Upper lobe of left lung (tissue), 6 donors: ENCODE measurements around the gene KMT2E. TPM values are rescaled to one million over a fixed set of nuclear protein-coding genes. Genes with fewer than 3 reads are reported as not detected.
"Not testable (repeated sequence)": the region's sequence is repeated elsewhere in the genome, so short reads cannot be mapped to it uniquely, and the experiment has no call there.

Experiments used
- ATAC-seq, 2 donors: fragments of 200-7000 bp; cut with Tn5 transposase; one replicate each; pipeline ENCODE4 v1.9.1; 2022; ENCODE audit warnings: mild to moderate bottlenecking in 2 of 2, moderate library complexity in 2 of 2; ENCODE audit not compliant: low FRiP score in 2 of 2
- DNase-seq, 2 donors: peaks; one replicate each; pipeline ENCODE4 v3.0.0-alpha.2; 2019 to 2020
- H3K27ac ChIP-seq, 4 donors: fragments of 200-600 bp; sonication (generic); one replicate each; pipeline ENCODE4 v1.5.1; 2016 to 2019
- H3K27me3 ChIP-seq, 4 donors: fragments of 200-600 bp; sonication (generic); one replicate each; pipeline ENCODE4 v1.5.1; 2017 to 2019
- H3K36me3 ChIP-seq, 4 donors: fragments of 200-600 bp; sonication (generic); one replicate each; pipeline ENCODE4 v1.5.1; 2016 to 2019
- H3K4me1 ChIP-seq, 4 donors: fragments of 200-600 bp; sonication (generic); one replicate each; pipeline ENCODE4 v1.5.1; 2018 to 2019
- H3K4me3 ChIP-seq, 4 donors: fragments of 200-600 bp; sonication (generic); one replicate each; pipeline ENCODE4 v1.5.1; 2017 to 2019; ENCODE audit warnings: mild to moderate bottlenecking in 2 of 4, moderate library complexity in 1 of 4
- H3K9me3 ChIP-seq, 4 donors: fragments of 200-600 bp; sonication (generic); one replicate each; pipeline ENCODE4 v1.5.1; 2018 to 2019
- CTCF ChIP-seq, 6 experiments: fragments of 450-650 bp in 4 of 6; fragments of 200-600 bp in 2 of 6; sonication (generic) in 2 of 6; IDR thresholded peaks; one replicate each; pipeline ENCODE4 v1.5.1; 2016 to 2019; ENCODE audit warnings: antibody characterized with exemption in 6 of 6
- EP300 ChIP-seq, 4 donors: sonication (generic); formaldehyde crosslinking; IDR thresholded peaks; one replicate each; pipeline ENCODE4 v1.5.1; 2017; ENCODE audit warnings: antibody characterized with exemption in 4 of 4, control low read depth in 2 of 4
- POLR2A ChIP-seq, 4 donors: fragments of 450-650 bp; IDR thresholded peaks; one replicate each; pipeline ENCODE4 v1.5.1; 2016 to 2017; ENCODE audit warnings: antibody characterized with exemption in 4 of 4, mild to moderate bottlenecking in 2 of 4
- POLR2AphosphoS5 ChIP-seq, 2 donors: sonication (generic); formaldehyde crosslinking; IDR thresholded peaks; one replicate each; pipeline ENCODE4 v1.5.1; 2017; ENCODE audit warnings: antibody characterized with exemption in 2 of 2
- WGBS, 2 donors: methylation state at CpG; one replicate each; pipeline ENCODE4 v1.1.5; 2017 to 2018; 5-methylcytosine and 5-hydroxymethylcytosine counted together
- total RNA-seq, 6 donors: library from RNA; depleted of rRNA in 4 of 6; stranded (reverse); fragments of >200 nt in 4 of 6; gene quantifications; one replicate each; pipeline versions ENCODE4 v1.1.0 to v1.2.1, GENCODE V29; 2016 to 2021
- donor health status: DM: no; HTN: no; CAD: no; lungs with moderate emphysema.
- donor health status: DM: no; HTN: yes; CAD: no; lungs with severe emphysema.

The KMT2E gene
- total RNA-seq, 6 donors from 2014 or later = 77.3 to 182 (median 105) TPM

- 74 to 76% methylated on average over 5 of the region's 5 CpGs for WGBS, 2 donors
- Histone ChIP-seq H3K4me3 (no peak overlapping the region), H3K36me3 (no peaks in the 10 kb centered on the region), H3K4me1 (peaks cover 23 to 43% (median 32%) of the 10 kb centered on the region in 4 donors), H3K9me3 (no peaks in the 10 kb centered on the region), H3K27ac (peak overlapping the region; percentile 36 to 77 (median 57)), H3K27me3 (no peaks in the 10 kb centered on the region)
- ATAC-seq = no peak
- no peak for DNase-seq
- TF ChIP-seq POLR2AphosphoS5 (IDR thresholded peaks at IDR 0.05) (no peak), CTCF (IDR thresholded peaks at IDR 0.05) (no peak), POLR2A (IDR thresholded peaks at IDR 0.05) (no peak), EP300 (IDR thresholded peaks at IDR 0.05) (no peak)
These were observed 41.5 kb upstream of the KMT2E start for GRCh38 chr7:104972500-104972899.

- H3K36me3 ChIP-seq = no peaks in the 10 kb centered on the region
- no peaks in the 10 kb centered on the region for H3K9me3 ChIP-seq
- no peaks in the 10 kb centered on the region for H3K27me3 ChIP-seq
- peaks cover 23 to 49% (median 36%) of the 10 kb centered on the region in 4 donors for H3K4me1 ChIP-seq
- H3K27ac ChIP-seq = peak overlapping the region; percentile 37 to 77 (median 66)
- no peak overlapping the region for H3K4me3 ChIP-seq
- ATAC-seq (no peak), DNase-seq (no peak)
- 86 to 93% methylated on average over 2 of the region's 2 CpGs for WGBS, 2 donors
- no peak for TF ChIP-seq POLR2AphosphoS5 (IDR thresholded peaks at IDR 0.05)
- TF ChIP-seq EP300 (IDR thresholded peaks at IDR 0.05) = no peak
- TF ChIP-seq POLR2A (IDR thresholded peaks at IDR 0.05) = no peak
- no peak for TF ChIP-seq CTCF (IDR thresholded peaks at IDR 0.05)
These were observed 40.8 kb upstream of the KMT2E start for GRCh38 chr7:104973227-104973626.

GRCh38 chr7:104973909-104974415, 40.0 kb upstream of the KMT2E start:
- H3K4me1 ChIP-seq = peaks cover 29 to 57% (median 40%) of the 10 kb centered on the region in 4 donors
- H3K4me3 ChIP-seq = no peak overlapping the region
- WGBS, 2 donors = 60 to 81% methylated on average over 3 of the region's 3 CpGs
- peak in 1 of 2 donors; percentile 31 for TF ChIP-seq POLR2AphosphoS5 (IDR thresholded peaks at IDR 0.05)
- no peak for TF ChIP-seq EP300 (IDR thresholded peaks at IDR 0.05)
- H3K27me3 ChIP-seq = no peaks in the 10 kb centered on the region
- H3K9me3 ChIP-seq = no peaks in the 10 kb centered on the region
- DNase-seq (no peak), ATAC-seq (peak in 1 of 2 donors; percentile 57)
- H3K36me3 ChIP-seq = no peaks in the 10 kb centered on the region
- peak overlapping the region; percentile 59 to 77 (median 66) for H3K27ac ChIP-seq

GRCh38 chr7:104975553-104975952, 38.5 kb upstream of the KMT2E start:
- not testable (repeated sequence) for ATAC-seq, H3K4me3 ChIP-seq, H3K9me3 ChIP-seq, DNase-seq, H3K27ac ChIP-seq, H3K27me3 ChIP-seq, H3K36me3 ChIP-seq
- 95% methylated on average over 6 of the region's 6 CpGs for WGBS, 2 donors
- peaks cover 37 to 65% (median 49%) of the 10 kb centered on the region in 4 donors for H3K4me1 ChIP-seq

- 43 to 60% methylated on average over 3 of the region's 3 CpGs for WGBS, 2 donors
- no peaks in the 10 kb centered on the region for H3K9me3 ChIP-seq
- H3K4me1 ChIP-seq = peaks cover 44 to 73% (median 55%) of the 10 kb centered on the region in 4 donors
- no peaks in the 10 kb centered on the region for H3K27me3 ChIP-seq
- ATAC-seq (no peak), DNase-seq (no peak)
- H3K4me3 ChIP-seq = peak overlapping the region in 1 of 4 donors; percentile 1
- H3K27ac ChIP-seq = peak overlapping the region; percentile 64 to 97 (median 81)
- no peak for TF ChIP-seq EP300 (IDR thresholded peaks at IDR 0.05)
- TF ChIP-seq POLR2A (IDR thresholded peaks at IDR 0.05) = no peak
- TF ChIP-seq CTCF (IDR thresholded peaks at IDR 0.05) = no peak
- TF ChIP-seq POLR2AphosphoS5 (IDR thresholded peaks at IDR 0.05) = no peak
- no peaks in the 10 kb centered on the region for H3K36me3 ChIP-seq
These were observed 36.9 kb upstream of the KMT2E start for GRCh38 chr7:104976966-104977636.
